ENCODE measurements around the gene PFKP.

DNA sequence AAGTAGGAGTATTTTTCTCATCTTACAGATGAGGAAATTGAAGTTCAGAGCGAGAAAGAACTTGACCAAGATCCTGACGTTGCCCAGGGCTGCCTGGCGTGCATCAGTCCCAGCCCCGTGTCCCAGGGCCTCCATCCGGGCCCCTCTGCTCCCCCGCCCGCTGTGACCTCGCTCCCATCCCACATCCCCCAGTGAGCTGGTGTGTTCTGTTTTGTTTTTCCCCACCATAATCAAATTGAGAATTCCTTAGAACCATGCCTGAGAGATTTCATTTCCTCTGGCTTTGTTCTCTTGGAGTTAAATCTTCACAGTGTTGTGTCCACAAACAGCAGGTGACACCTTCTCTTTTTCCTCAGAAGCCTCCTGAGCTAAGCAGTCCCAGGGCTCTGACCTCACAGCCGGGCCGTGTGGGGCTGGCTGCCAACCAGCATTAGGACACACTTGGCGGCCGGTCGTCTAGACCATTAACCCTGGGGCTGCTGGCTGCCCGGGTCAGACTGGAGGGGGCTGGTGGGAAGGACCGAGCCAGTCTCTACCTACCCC, 44.3 kb downstream of the PFKP start:
- TF ChIP-seq, protein P1, sequence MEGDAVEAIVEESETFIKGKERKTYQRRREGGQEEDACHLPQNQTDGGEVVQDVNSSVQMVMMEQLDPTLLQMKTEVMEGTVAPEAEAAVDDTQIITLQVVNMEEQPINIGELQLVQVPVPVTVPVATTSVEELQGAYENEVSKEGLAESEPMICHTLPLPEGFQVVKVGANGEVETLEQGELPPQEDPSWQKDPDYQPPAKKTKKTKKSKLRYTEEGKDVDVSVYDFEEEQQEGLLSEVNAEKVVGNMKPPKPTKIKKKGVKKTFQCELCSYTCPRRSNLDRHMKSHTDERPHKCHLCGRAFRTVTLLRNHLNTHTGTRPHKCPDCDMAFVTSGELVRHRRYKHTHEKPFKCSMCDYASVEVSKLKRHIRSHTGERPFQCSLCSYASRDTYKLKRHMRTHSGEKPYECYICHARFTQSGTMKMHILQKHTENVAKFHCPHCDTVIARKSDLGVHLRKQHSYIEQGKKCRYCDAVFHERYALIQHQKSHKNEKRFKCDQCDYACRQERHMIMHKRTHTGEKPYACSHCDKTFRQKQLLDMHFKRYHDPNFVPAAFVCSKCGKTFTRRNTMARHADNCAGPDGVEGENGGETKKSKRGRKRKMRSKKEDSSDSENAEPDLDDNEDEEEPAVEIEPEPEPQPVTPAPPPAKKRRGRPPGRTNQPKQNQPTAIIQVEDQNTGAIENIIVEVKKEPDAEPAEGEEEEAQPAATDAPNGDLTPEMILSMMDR (tag by site-specific recombination; IDR thresholded peaks at IDR 0.05) = no peak
- TF ChIP-seq ZNF580 (tag by site-specific recombination; IDR thresholded peaks at IDR 0.05) = no peak
- TF ChIP-seq, protein P2, sequence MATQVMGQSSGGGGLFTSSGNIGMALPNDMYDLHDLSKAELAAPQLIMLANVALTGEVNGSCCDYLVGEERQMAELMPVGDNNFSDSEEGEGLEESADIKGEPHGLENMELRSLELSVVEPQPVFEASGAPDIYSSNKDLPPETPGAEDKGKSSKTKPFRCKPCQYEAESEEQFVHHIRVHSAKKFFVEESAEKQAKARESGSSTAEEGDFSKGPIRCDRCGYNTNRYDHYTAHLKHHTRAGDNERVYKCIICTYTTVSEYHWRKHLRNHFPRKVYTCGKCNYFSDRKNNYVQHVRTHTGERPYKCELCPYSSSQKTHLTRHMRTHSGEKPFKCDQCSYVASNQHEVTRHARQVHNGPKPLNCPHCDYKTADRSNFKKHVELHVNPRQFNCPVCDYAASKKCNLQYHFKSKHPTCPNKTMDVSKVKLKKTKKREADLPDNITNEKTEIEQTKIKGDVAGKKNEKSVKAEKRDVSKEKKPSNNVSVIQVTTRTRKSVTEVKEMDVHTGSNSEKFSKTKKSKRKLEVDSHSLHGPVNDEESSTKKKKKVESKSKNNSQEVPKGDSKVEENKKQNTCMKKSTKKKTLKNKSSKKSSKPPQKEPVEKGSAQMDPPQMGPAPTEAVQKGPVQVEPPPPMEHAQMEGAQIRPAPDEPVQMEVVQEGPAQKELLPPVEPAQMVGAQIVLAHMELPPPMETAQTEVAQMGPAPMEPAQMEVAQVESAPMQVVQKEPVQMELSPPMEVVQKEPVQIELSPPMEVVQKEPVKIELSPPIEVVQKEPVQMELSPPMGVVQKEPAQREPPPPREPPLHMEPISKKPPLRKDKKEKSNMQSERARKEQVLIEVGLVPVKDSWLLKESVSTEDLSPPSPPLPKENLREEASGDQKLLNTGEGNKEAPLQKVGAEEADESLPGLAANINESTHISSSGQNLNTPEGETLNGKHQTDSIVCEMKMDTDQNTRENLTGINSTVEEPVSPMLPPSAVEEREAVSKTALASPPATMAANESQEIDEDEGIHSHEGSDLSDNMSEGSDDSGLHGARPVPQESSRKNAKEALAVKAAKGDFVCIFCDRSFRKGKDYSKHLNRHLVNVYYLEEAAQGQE (tag by site-specific recombination; IDR thresholded peaks at IDR 0.05) = no peak
- TF ChIP-seq, protein P3, sequence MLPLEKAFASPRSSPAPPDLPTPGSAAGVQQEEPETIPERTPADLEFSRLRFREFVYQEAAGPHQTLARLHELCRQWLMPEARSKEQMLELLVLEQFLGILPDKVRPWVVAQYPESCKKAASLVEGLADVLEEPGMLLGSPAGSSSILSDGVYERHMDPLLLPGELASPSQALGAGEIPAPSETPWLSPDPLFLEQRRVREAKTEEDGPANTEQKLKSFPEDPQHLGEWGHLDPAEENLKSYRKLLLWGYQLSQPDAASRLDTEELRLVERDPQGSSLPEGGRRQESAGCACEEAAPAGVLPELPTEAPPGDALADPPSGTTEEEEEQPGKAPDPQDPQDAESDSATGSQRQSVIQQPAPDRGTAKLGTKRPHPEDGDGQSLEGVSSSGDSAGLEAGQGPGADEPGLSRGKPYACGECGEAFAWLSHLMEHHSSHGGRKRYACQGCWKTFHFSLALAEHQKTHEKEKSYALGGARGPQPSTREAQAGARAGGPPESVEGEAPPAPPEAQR (tag by site-specific recombination; IDR thresholded peaks at IDR 0.05) = no peak
- no peak for TF ChIP-seq ZNF24 (tag by site-specific recombination; IDR thresholded peaks at IDR 0.05)
- TF ChIP-seq ZNF785 (tag by site-specific recombination; IDR thresholded peaks at IDR 0.05) = no peak
- TF ChIP-seq, protein P4, sequence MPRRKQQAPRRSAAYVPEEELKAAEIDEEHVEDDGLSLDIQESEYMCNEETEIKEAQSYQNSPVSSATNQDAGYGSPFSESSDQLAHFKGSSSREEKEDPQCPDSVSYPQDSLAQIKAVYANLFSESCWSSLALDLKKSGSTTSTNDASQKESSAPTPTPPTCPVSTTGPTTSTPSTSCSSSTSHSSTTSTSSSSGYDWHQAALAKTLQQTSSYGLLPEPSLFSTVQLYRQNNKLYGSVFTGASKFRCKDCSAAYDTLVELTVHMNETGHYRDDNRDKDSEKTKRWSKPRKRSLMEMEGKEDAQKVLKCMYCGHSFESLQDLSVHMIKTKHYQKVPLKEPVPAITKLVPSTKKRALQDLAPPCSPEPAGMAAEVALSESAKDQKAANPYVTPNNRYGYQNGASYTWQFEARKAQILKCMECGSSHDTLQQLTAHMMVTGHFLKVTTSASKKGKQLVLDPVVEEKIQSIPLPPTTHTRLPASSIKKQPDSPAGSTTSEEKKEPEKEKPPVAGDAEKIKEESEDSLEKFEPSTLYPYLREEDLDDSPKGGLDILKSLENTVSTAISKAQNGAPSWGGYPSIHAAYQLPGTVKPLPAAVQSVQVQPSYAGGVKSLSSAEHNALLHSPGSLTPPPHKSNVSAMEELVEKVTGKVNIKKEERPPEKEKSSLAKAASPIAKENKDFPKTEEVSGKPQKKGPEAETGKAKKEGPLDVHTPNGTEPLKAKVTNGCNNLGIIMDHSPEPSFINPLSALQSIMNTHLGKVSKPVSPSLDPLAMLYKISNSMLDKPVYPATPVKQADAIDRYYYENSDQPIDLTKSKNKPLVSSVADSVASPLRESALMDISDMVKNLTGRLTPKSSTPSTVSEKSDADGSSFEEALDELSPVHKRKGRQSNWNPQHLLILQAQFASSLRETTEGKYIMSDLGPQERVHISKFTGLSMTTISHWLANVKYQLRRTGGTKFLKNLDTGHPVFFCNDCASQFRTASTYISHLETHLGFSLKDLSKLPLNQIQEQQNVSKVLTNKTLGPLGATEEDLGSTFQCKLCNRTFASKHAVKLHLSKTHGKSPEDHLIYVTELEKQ (tag by site-specific recombination; IDR thresholded peaks at IDR 0.05; ENCODE audit: borderline replicate concordance) = no peak
- TF ChIP-seq ZNF121 (tag by site-specific recombination; IDR thresholded peaks at IDR 0.05) = no peak
- TF ChIP-seq KLF9 (tag by site-specific recombination; IDR thresholded peaks at IDR 0.05; ENCODE audit: low read depth) = no peak
- TF ChIP-seq ZNF416 (tag by site-specific recombination; IDR thresholded peaks at IDR 0.05) = no peak
- no peak for TF ChIP-seq ZEB2 (tag by site-specific recombination; IDR thresholded peaks at IDR 0.05)
- no peak for TF ChIP-seq YY1 (tag by site-specific recombination; IDR thresholded peaks at IDR 0.05)
- no peak for TF ChIP-seq INSM2 (tag by site-specific recombination; IDR thresholded peaks at IDR 0.05)

All from HEK293 (cell line).